ENCODE measurements around the gene SLC16A3.

SLC16A3 gene

DNA sequence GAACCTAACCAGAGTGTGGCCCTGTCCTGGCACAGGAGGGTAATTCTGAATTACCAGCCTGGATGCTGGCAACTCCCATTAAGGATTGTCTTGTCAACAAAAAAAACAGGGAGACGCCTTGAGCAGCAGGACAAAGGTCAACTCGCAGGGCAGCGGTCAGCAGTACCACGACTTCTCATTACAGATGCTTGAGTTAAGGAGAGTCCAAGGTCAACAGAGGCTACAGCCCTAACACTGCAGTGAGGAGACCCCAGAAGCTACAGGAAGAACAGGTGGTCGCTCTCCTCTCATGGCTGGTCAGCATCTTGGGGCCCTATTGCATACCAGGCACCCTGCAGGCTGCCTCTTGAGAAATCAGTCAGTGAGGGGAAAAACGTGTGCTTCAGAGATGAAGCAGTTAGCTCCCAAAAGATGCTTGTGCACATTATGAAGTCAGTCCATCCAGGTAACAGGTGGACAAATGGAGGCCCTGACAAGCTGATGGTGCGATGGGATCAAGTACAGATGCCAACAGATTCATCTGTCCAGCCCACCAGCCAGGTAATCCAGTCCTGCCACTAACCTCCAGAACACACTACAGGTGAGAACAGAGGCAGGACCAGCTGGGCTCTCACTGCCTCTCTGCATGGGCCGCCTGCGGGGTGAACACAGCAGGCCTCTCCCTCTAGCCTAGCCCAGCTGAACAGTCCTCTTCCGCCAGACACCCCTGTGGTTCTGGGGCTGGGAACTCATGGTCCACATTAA is 40.5 kb downstream of the SLC16A3 start:
- DNase-seq (ENCODE audit: low spot score): no peak

DNA sequence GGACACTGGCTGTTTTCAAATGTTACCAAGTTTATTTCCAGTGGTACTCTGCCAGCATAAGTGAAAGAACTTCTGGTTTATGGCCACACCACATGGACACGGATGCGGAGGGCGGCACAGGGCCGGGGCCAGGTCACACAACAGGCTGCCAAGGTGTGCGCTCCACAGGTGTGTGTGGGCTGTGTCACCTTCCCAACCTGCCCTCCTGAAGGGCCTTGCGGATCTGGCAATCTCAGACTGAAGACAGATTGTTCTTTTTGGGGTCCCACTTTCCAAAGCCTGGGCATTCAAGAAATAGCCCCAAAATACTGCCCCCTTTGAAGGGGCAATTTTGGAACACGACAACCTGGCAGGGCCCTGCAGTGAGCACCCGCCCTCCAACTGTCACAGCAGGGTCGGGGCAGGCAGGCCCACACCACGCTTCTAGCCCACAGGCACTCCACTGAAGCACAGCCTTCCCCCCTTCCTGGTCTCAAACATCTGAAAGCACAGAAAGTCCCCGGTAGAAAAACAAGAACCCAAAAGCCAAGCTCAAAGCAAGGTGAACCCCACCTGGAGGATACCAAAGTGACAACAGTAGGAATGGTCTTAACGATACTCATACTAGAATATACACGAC is 41.1 kb downstream of the SLC16A3 start:
- DNase-seq (ENCODE audit: low spot score): no peak

DNA sequence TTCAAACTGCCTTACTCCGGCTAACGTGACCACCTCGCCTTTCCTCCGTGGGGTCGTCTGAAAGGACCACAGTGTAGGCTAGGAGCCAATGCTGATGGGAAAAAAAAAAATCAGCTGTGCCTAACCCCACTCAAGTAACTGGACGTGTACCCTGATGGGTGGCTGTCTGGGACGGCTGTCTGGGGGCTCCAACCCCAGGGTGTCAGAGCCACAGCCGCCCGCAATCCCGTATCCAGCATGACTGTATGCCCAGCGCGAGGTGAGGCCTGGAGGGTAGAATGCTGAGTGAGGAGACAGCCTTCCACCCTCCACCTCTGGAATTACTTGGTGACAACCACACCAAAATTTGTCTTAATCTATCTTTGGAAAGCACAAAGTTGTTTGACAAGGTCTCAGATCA is 41.8 kb downstream of the SLC16A3 start:
- DNase-seq (ENCODE audit: low spot score): no peak

DNA sequence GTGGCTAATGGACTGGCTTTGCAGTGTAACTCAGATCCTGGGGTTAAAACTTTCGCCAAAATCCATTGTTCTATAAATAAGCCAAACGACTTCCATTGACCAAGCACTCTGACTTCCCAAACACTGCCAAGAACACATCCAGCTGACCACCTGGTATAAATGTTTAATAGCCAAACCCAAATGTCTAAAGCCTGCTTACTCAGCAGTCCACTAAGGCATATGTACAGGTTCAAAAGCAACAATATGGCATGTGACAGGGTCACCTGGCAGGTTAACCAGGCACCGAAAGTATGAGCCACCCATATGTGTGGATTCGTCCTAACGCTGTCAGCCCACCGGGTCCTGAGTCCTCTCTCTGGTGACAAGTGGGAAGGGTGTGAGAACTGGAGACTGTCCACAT is 42.6 kb downstream of the SLC16A3 start:
- no peak for DNase-seq (ENCODE audit: low spot score)

DNA sequence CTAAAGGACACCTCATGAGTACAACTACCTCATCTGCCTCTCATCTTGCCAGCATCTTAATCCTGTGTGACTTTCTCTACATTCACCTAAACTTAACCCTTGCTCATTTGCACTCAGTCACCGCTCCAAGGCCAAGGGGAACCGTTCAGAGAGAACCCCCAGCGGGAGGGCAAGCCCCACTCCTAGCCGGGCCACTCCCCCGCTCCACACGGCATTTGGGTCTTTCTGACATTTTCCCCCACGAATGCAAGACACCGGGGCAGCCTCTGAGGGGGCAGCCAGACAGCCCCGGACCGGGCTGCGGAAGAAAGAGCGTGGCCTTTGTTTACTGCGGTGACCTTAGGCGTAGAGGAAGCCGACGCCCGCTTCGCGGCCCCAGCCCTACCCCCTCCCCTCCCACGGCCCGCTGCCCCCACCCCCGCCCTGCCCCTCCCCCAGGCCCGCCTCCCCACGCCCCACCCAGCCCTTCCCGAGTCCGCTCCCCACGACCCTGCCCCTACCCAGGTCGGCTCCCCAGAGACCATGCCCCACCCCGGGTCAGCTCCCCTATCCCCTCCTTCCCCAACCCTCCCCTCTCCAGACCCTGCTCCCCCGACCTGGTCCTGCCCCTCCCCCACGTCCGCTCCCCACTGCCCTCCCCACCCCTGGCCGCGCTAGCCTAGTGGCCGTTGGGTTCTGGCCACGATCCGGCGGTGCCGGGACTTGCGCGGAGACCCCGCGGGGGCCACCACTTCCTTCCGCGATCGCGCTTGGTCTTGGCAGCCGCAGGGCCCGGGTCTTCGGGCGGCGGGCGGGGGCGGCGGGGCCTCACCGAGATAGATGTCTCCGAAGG is 43.9 kb downstream of the SLC16A3 start:
- DNase-seq (ENCODE audit: low spot score): peak; percentile 50

DNA sequence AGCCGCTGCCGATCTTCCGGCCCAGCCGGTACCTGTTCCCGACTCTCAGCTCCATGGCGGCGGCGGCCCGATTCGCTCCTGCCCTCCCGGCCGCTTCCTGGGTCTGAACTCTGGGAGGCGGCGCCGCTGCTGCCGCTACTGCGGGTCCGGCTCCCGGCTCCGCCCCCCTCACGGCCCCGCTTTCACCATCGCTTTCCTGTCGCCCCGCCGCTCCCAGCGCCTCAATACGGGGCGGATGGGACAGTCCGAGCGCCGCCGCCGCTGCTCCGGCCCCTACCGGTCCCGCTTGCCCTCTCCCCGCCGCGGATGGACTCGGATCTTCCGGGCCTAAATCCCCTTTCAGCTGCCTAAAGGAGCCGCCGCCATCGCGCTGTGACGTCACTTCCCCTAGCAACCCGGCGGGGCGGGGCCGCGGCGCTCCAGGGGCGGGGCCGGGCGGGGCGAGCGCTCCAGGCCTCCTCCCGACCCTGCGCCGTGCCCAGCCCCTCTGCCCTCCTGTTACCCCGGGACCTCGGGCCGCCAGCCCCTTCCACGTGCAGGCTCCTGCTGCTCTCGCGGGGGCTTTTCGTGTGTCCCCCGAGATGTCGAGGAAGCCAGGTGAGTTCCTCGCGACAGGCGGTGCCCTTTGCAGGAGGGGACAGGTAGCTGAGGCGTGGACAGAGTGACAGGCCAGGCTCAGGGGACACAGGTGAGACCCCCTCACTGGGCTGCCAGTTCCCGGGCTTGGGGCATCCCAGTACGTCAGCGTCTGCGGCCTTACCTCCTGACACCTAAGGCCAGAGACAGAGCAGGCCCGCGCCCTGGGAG is 44.7 kb downstream of the SLC16A3 start, which contains the start of gene CSNK1D:
TSS of gene CSNK1D (minus strand) at position 374 of the 807 bp plus-strand sequence. CDS start at position 55, 319 bp downstream.
- DNase-seq (ENCODE audit: low spot score): peak; percentile 83

DNA sequence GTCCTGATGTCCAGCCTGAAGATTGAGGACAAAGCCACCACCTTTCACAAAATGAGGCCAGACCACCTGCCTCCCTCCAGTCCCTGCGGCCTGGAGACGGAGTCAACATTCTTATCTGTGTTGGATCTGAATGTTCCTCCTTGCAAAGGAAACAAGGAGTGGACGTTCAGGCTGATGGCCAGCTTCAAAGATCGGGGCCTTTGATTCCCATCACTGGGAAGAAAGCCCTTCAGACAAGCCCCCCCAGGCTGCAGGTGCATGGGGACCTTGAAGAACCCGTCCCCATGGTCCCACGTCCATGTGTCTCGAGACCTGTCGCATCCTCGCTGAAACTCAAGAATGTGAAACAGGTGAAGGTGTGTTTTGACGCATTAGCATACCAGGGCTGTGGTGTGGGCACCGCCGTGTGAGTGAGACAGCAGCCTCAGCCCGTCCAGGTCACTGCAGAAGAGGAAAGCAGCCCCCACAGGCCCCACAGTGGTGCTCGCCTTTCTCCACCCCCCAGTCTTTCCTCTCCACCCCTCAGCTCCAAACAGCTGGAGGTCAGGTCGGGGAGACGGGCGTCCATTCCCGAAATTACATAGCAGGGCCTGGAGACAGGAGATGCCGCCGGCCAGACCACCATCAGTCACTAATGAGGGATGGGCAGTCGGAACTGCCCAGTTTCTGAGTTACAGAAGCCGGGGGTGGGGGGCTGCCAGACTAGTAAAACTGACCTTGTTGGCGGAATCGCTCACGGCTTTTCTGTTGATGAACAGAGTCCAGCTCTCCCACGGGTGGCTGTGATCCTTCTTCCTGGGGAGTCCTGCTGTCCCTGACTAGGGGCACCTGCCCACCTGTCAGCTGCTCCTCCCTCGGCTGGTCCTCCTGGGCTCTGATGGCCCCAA is 45.5 kb downstream of the SLC16A3 start:
- no peak for DNase-seq (ENCODE audit: low spot score)

DNA sequence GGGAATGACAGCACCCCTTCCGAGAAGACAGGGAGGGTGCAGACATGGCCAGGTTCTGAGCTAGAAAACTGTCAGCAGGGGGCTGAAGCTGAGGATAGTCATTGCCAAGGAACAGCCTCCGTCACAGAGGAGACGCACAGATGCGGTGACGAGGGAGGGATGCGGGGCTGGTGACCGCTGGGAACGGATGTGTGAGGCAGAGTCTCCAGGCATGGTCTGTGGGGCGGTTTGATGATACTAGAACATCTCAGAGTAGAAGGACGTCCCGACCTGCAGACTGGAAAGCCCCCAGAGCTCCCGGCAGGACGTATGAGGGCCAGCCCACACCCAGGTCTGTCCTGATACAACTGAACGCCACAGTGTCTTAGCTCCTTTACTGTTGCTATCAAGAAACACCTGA is 46.5 kb downstream of the SLC16A3 start:
- no peak for DNase-seq (ENCODE audit: low spot score)

DNA sequence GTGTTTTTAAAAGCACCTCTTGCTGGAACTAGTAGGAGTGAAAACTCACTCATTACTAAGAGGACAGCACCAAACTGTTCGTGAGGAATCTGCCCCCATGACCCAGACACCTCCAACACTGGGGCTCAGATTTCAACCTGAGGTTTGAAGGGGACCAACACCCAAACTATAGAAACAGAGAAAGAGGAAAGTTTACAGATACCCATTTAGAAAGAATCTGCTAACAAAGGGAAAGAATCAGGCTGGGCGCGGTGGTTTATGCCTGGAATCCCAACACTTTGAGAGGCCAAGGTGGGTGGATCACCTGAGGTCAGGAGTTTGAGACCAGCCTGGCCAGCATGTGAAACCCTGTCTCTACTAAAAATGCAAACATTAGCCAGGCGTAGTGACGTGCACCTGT is 48.1 kb downstream of the SLC16A3 start:
- DNase-seq (ENCODE audit: low spot score): no peak

DNA sequence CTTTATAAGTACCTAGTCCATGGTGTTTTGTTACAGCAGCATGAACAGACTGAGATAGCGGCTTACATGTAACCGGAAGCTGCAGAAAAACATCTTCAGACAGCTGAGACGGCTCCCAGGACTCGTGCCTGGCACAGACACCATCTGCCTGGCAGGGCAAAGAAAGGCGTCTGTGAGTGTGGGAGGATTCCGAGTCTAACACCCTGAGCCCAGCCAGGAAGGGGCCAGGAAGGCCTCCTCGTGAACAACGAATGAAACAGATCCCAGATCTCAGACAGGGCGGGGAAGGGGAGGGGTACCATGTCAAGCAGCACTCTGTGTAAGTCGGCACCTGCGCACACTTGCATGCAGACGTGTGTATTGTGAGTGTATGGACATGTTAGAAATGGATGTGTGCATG is 49.0 kb downstream of the SLC16A3 start:
- DNase-seq (ENCODE audit: low spot score): no peak

DNA sequence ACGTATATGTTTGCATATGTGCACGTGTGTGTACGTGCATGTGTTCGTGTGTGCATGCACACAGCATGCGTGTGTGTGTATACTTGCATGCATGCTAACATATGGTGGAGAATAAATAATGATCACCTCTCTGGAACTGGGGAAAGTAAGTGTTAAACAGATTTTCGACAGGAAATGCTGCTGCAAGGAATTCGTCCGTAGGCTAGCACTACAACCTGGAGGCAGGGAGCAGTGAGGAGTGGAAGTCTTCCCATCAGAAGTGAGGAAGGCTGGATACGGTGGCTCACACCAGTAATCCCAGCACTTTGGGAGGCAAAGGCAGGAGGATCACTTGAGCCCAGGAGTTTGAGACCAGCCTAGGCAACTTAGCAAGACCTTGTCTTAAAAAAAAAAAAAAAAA is 49.5 kb downstream of the SLC16A3 start:
- no peak for DNase-seq (ENCODE audit: low spot score)

DNA sequence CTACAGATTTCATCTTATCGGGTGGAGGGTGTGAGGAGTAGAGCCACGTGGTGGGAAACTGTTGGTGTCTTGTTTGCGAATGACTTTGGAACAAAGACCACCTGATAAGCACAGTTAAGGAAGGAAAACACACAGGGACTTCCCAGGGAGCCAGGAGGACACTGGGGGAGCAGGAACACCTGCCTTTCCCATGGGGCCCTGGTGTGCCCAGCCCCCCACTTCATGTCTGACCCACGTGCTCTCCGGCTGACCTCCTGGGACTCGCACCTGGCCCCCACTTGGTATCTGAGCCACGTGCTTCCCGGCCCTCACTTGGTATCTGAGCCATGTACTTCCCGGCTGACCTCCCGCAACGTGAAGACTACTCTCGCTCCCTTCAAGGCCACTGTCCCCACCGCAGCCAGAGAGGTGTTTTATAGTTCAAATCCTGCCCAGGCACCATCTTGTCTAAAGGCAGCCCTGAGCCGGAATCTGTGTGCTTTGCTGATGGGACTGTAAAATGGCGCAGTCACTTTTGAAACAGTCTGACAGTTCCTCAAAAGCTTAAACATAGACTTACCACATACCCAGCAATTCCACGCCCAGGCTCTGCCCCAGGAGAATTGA is 50.0 kb downstream of the SLC16A3 start:
- no peak for DNase-seq (ENCODE audit: low spot score)

DNA sequence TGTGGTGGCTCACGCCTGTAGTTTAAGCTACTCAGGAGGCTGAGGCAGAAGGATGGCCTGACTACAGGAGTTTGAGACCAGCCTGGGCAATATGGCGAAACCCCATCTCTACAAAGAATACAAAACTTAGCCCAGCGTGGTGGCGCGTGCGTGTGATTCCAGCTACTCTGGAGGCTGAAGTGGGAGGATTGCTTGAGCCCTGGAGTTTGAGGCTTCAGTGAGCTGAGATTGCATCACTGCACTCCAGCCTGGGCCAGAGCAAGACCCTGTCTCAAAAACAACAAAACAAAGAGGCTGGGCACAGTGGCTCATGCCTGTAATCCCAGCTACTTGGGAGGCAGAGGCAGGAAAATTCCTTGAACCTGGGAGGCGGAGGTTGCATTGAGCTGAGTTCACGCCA is 51.7 kb downstream of the SLC16A3 start:
- DNase-seq (ENCODE audit: low spot score): no peak

DNA sequence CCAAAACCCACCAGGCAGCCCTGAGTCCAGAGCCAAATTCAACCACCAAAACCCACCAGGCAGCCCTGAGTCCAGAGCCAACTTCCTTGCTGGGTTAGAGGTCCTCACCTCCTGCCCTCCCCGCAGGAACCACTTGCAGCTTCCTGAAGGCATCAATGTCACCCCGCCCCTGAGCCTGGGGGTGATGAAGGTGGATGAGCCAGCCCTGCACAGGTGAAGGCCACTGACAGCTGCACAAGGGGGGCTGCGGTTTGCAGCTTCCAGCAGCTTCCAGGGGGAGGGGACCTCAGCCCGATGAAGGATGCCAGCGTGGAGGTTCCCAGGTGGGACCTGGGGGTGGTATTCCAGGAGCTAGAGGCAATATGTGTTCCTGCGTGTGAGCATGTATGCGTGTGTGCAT is 52.2 kb downstream of the SLC16A3 start:
- DNase-seq (ENCODE audit: low spot score): no peak

DNA sequence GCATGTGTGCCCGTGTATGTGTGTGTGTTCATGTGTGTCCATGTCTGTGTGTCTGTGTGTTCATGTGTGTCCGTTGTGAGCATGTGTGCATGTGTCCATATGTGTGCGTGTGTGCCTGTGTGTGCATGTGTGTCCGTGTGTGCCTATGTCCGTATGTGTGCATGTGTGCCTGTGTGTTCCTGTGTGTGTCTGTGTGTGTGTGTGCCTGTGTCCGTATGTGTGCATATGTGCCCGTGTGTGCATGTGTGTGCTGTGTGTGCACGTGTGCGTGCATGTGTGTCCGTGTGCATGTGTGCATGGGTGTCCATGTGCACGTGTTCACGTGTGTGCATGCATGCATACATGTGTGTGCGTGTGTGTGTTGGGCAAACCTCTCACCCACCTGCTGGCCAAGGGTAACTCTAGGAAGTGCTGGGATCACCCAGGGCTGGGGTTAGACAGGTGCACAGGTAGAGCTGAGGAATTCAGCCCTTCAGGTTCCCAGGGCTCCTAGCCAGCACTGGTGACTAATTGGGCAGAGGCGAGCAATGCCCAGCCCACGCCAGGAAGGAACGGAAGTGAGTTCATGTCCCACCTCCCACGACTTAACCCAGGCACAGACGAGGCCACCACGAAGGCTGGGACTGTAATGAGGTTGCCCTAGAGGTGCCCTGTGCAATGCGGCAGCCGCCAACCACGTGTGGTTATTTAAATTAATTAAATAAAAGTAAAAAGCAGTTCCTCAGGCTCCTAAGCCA is 52.8 kb downstream of the SLC16A3 start:
- DNase-seq (ENCODE audit: low spot score): peak; percentile 69

DNA sequence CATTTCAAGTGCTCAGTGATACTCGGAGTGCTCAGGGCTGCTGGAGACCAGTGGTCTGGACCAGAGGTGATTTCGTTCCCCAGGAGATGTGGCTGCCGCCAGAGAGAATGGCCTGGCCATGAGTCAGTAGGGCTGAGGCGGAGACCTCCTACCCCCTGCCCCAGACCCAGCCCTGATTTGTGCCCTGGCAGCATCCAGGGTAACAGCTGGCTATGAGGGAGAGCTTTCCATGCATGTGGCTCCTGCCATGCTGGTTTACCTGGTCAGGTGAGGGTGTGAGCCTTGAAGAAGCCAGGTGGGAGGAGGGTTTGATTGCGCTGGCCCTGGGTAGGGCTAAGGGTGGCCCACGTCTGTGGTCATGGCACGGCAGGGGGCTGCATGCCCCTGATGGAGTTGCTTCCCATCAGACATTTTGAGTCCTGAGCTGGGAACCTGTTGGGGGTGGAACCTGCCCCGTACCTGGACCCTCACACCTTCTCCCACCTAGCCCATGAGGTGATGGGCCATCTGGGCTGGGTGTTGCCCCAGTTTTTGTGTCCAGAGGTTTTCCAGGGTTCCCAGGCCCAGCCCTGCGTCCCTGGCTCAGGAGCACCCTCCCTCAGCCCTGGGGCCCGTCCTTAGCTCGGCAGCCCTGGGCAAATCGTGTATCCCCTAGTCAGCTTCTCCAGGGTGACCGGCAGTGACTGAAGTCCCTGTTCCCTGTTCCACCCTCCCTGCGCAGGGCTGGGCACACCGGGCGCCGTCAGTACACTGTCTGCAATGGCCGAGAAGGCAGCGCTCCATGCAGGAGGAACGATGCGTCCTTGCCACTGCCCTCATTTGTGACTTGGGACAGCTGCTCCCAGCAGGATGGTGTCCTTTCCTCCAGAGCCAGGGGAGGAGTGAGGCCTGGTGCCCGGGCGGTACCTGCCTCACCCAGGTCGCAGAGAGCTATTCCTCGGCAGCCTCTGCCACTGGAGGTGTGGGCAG is 53.7 kb downstream of the SLC16A3 start:
- DNase-seq (ENCODE audit: low spot score): no peak

DNA sequence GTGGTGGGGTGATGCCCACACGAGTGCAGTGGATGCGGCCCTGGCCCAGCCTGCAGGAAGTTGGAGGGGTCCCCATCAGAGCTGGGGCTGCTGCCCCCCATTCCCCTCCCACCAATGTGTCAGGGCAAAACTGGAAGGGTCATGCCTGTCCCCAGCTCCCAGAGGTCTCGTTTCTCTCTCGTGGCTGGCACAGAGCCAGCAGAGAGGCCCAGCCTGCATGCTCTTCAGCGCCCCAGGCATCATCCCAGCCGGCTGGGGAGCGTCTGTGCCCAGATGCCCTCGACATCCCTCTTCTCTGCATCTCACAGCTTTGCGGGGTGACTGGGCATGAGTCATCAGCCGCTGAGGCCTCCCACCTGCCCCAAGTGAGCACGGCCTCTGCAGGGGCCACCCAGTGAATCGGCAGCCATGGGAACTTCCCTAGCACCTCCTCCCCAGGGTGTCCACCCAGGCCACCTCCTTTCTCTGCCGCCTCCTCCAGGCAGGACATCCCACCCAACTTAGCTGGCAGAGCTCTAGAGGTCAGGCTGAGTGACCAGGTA is 54.4 kb downstream of the SLC16A3 start:
- DNase-seq (ENCODE audit: low spot score): peak; percentile 85

DNA sequence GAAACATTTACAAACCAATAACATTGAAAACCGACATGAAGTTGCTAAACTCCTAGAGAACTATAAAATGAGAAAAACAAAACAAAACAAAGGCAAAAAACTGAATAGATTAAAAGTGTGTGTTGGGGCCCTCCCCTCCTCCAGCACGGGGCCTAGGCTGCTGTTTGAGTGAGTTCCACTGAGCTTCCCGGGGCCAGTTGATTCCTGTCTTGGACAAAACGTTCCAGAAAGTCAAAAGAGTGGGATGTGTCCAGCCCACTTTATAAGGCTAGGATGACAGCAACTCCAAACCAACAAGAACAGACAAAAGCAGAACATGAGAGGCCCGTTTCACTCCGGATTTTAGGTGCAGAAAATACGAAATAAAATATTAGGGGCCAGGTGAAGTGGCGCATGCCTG is 56.3 kb downstream of the SLC16A3 start:
- no peak for DNase-seq (ENCODE audit: low spot score)
